ENCODE data around the gene PARL. TPM values are rescaled to one million over a fixed set of nuclear protein-coding genes. Genes with fewer than 3 reads are reported as not detected.

PARL gene
- total RNA-seq, 1 donor from 2014 or later: 47.8 TPM

- Mint-ChIP-seq H3K27me3 (ENCODE audit: low read depth) (peaks cover 9% of the 10 kb centered on the region), H3K36me3 (no peaks in the 10 kb centered on the region), H3K27ac (no peak overlapping the region), H3K4me3 (no peak overlapping the region), H3K9me3 (no peaks in the 10 kb centered on the region), H3K4me1 (no peaks in the 10 kb centered on the region)
- DNase-seq (ENCODE audit: low spot score in 2 of 2, unreplicated experiment in 2 of 2): no peak
- TF ChIP-seq, protein P1, sequence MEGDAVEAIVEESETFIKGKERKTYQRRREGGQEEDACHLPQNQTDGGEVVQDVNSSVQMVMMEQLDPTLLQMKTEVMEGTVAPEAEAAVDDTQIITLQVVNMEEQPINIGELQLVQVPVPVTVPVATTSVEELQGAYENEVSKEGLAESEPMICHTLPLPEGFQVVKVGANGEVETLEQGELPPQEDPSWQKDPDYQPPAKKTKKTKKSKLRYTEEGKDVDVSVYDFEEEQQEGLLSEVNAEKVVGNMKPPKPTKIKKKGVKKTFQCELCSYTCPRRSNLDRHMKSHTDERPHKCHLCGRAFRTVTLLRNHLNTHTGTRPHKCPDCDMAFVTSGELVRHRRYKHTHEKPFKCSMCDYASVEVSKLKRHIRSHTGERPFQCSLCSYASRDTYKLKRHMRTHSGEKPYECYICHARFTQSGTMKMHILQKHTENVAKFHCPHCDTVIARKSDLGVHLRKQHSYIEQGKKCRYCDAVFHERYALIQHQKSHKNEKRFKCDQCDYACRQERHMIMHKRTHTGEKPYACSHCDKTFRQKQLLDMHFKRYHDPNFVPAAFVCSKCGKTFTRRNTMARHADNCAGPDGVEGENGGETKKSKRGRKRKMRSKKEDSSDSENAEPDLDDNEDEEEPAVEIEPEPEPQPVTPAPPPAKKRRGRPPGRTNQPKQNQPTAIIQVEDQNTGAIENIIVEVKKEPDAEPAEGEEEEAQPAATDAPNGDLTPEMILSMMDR (IDR thresholded peaks at IDR 0.05; ENCODE audit: unreplicated experiment): no peak
Measured at GRCh38 chr3:183911087-183911486, 26.4 kb upstream of the PARL start.

DNA sequence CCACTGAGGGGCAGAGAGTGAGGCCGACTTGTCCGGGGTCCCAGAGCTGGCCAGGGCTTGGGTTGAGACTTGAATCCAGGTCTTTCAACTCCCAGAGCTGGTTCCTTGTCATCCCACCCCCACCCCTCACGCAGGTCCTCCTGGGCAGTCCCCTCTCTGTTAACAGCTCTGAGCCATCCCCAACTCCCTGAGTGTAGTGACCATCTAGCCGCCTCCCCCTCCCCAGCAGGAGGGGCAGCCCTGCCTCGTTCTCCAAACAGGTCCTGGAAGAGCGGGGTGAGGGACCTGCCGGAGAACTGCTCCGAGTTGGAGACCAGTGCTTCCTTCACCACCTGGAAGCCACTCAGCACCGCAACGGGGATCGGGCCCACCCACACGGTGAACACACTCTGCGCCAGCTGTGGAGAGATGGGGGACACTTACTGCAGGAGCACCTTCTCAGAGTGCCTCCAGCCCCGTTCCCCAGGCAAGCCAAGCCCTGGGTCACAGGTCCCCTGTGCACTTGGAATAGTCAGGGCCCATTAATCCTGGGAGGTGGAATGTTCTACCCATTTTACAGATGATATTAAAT, 24.4 kb upstream of the PARL start:
- Mint-ChIP-seq H3K36me3 (no peaks in the 10 kb centered on the region), H3K4me3 (no peak overlapping the region), H3K9me3 (no peaks in the 10 kb centered on the region), H3K27me3 (ENCODE audit: low read depth) (peaks cover 11% of the 10 kb centered on the region), H3K27ac (no peak overlapping the region), H3K4me1 (no peaks in the 10 kb centered on the region)
- TF ChIP-seq, protein P1 (IDR thresholded peaks at IDR 0.05; ENCODE audit: unreplicated experiment): no peak
- DNase-seq (ENCODE audit: low spot score in 2 of 2, unreplicated experiment in 2 of 2): no peak

DNA sequence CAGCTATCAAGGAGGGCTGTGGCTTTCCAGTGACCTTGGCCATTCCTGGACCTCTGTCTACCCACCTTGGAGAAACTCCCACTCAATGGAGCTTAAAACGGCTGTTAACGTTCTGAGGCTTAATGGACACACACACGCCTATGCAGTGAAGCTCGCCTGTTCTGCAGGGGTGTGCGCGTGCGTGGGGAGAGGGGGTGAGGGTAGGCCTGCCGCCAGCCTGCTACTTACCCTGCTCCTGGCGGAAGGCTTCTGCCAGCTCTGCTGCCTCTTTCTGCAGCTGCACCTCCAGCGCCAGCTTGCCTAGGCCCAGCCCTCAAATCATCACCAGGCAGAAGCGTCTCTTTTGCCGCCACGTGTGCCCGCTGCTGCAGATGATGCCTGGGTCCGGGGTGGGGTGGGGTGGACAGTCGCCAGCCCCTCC, 23.2 kb upstream of the PARL start:
- H3K9me3 Mint-ChIP-seq: no peaks in the 10 kb centered on the region
- H3K27ac Mint-ChIP-seq: no peak overlapping the region

DNA sequence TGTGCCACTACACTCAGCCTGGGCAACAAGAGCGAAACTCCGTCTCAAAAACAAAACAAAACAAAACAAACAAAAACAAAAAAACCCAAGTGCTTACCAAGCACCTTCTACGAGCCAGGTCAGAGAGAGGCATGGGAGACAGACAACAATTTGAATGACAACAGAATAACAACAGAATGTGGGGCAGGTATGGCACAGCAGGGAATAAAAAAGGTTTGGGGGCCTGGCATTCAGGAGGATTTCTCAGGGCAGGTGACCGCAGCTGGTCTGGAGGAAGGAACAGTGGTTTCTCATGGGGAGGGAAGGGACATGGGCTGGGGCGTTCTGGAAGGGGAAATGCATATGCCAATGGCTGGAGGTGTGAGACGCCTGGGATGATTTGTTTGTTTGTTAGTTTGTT, 22.5 kb upstream of the PARL start:
- Mint-ChIP-seq H3K36me3 (no peaks in the 10 kb centered on the region), H3K9me3 (no peaks in the 10 kb centered on the region), H3K4me3 (no peak overlapping the region), H3K4me1 (no peaks in the 10 kb centered on the region), H3K27ac (no peak overlapping the region), H3K27me3 (ENCODE audit: low read depth) (peaks cover 11% of the 10 kb centered on the region)
- DNase-seq (ENCODE audit: low spot score in 2 of 2, unreplicated experiment in 2 of 2): no peak
- TF ChIP-seq, protein P1 (IDR thresholded peaks at IDR 0.05; ENCODE audit: unreplicated experiment): no peak

More for the DNA sequence above, 23.2 kb upstream of the PARL start:
- Mint-ChIP-seq H3K36me3 (no peaks in the 10 kb centered on the region), H3K4me1 (no peaks in the 10 kb centered on the region), H3K4me3 (no peak overlapping the region), H3K27me3 (ENCODE audit: low read depth) (peaks cover 11% of the 10 kb centered on the region)
- TF ChIP-seq, protein P1 (IDR thresholded peaks at IDR 0.05; ENCODE audit: unreplicated experiment): no peak
- DNase-seq (ENCODE audit: low spot score in 2 of 2, unreplicated experiment in 2 of 2): no peak

GRCh38 chr3:183906234-183906921, 21.7 kb upstream of the PARL start:
- Mint-ChIP-seq H3K9me3 (no peaks in the 10 kb centered on the region), H3K27ac (no peak overlapping the region), H3K4me1 (no peaks in the 10 kb centered on the region), H3K27me3 (ENCODE audit: low read depth) (peaks cover 8% of the 10 kb centered on the region), H3K4me3 (no peak overlapping the region), H3K36me3 (no peaks in the 10 kb centered on the region)
- no peak for DNase-seq (ENCODE audit: low spot score in 2 of 2, unreplicated experiment in 2 of 2)
- TF ChIP-seq, protein P1 (IDR thresholded peaks at IDR 0.05; ENCODE audit: unreplicated experiment): no peak
